Mesothelial cell of epicardium (in vitro differentiated cells): ENCODE measurements around the gene NOLC1. TPM values are rescaled to one million over a fixed set of nuclear protein-coding genes. Genes with fewer than 3 reads are reported as not detected.
A peak's percentile ranks its signal among the peaks of the same experiment; 100 is the strongest.

Experiments
- DNase-seq, 2 experiments: peaks; one replicate each; pipeline ENCODE4 v3.0.0; 2021; ENCODE audit warnings: low spot score in 2 of 2; ENCODE audit not compliant: unreplicated experiment in 2 of 2
- H3K27ac Mint-ChIP-seq: 2 replicates; pipeline ENCODE4 v1.8.0; 2021; ENCODE audit warnings: mixed read lengths
- H3K27me3 Mint-ChIP-seq: 2 replicates; pipeline ENCODE4 v1.8.0; 2021; ENCODE audit warnings: low read depth, mixed read lengths
- H3K36me3 Mint-ChIP-seq: 2 replicates; pipeline ENCODE4 v1.8.0; 2021; ENCODE audit warnings: mixed read lengths
- H3K4me1 Mint-ChIP-seq: 2 replicates; pipeline ENCODE4 v1.8.0; 2021; ENCODE audit warnings: mixed read lengths
- H3K4me3 Mint-ChIP-seq: 2 replicates; pipeline ENCODE4 v1.8.0; 2021; ENCODE audit warnings: mild to moderate bottlenecking, moderate library complexity, mixed read lengths
- H3K9me3 Mint-ChIP-seq: 2 replicates; pipeline ENCODE4 v1.8.0; 2021; ENCODE audit warnings: mixed read lengths
- CTCF ChIP-seq: fragments of 200-600 bp; sonication (generic); IDR thresholded peaks from one replicate; pipeline ENCODE4 v1.5.0; 2021; ENCODE audit warnings: antibody characterized with exemption; ENCODE audit not compliant: unreplicated experiment
- total RNA-seq: library from RNA; stranded (reverse); gene quantifications from 3 replicates; pipeline ENCODE4 v1.2.1, GENCODE V29; 2021

The NOLC1 gene
- total RNA-seq, 1 donor from 2014 or later, result 65.5 TPM

GRCh38 chr10:102112210-102112817 lies 39.9 kb upstream of the NOLC1 start:
- no peak for TF ChIP-seq CTCF
- Mint-ChIP-seq H3K27ac (peak overlapping the region; percentile 82), H3K4me1 (peaks cover 39% of the 10 kb centered on the region), H3K27me3 (no peaks in the 10 kb centered on the region), H3K4me3 (peak overlapping the region; percentile 90), H3K36me3 (peaks cover 24% of the 10 kb centered on the region), H3K9me3 (no peaks in the 10 kb centered on the region)
- DNase-seq, result no peak

- no peak for DNase-seq
- Mint-ChIP-seq H3K27ac (peak overlapping the region; percentile 82), H3K4me1 (peaks cover 49% of the 10 kb centered on the region), H3K9me3 (no peaks in the 10 kb centered on the region), H3K27me3 (no peaks in the 10 kb centered on the region), H3K36me3 (peaks cover 20% of the 10 kb centered on the region), H3K4me3 (peak overlapping the region; percentile 90)
- no peak for TF ChIP-seq CTCF
Observed at GRCh38 chr10:102113261-102113955, 38.8 kb upstream of the NOLC1 start.

DNA sequence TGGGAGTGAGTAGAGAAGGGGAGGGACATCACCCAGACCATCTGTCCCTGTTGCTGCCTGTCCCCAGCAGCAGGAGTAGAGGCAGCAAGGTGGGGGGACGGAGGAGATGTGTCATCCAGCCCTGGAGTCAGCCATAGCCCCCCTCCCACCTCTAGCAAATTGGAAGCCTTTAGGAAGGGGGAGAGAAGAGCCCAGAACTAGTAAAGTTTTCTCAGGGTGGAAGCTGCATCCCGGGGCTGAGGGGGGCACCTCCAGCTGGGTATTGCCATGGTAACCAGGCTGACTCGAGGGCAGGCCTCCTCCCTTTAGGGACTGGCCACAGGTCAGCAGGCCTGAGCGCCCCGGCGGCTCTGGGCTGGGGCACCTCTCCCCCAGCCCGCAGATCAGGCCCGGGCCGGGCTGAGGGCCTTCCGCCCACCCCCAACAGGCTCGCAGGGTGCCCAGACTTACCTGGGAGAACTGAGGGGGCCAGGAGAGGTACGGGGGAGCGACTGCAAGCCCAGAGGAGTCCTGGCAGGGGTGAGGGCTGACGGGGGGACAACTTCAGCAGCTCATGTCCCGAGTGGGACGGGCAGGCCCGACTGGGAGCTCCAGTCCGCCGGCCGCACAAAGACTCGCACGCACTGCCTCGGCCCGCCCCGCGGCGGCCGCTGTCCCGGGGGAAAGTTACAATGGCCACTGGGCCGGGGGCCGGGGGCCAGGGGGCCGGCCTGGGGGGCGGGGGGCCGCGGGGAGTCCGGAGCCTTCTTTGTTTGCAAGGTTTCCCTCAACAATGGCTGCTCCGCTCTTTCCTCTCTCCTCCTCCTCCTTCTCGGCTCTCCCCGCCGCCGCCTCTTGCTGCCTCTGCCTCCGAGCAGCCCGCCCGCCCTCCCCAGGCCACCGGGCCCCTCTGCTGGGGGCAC lies 38.0 kb upstream of the NOLC1 start:
- no peak for TF ChIP-seq CTCF
- H3K4me1 Mint-ChIP-seq, result peaks cover 56% of the 10 kb centered on the region

GRCh38 chr10:102114861-102115618 lies 37.1 kb upstream of the NOLC1 start:
- no peak for TF ChIP-seq CTCF
- Mint-ChIP-seq H3K27ac (peak overlapping the region; percentile 95), H3K9me3 (no peaks in the 10 kb centered on the region), H3K36me3 (peaks cover 5% of the 10 kb centered on the region), H3K4me3 (peak overlapping the region; percentile 90), H3K4me1 (peaks cover 58% of the 10 kb centered on the region), H3K27me3 (no peaks in the 10 kb centered on the region)
- peak; percentile 79 for DNase-seq

More for the DNA sequence above, 38.0 kb upstream of the NOLC1 start:
- peak overlapping the region; percentile 90 for H3K4me3 Mint-ChIP-seq
- no peak for DNase-seq
- H3K36me3 Mint-ChIP-seq, result peaks cover 14% of the 10 kb centered on the region
- H3K9me3 Mint-ChIP-seq, result no peaks in the 10 kb centered on the region
- H3K27ac Mint-ChIP-seq, result peak overlapping the region; percentile 95
- no peaks in the 10 kb centered on the region for H3K27me3 Mint-ChIP-seq

GRCh38 chr10:102115775-102116174 lies 36.4 kb upstream of the NOLC1 start:
- Mint-ChIP-seq H3K4me3 (peak overlapping the region; percentile 90), H3K36me3 (peaks cover 3% of the 10 kb centered on the region), H3K9me3 (no peaks in the 10 kb centered on the region), H3K27ac (peak overlapping the region; percentile 95), H3K4me1 (peaks cover 58% of the 10 kb centered on the region), H3K27me3 (no peaks in the 10 kb centered on the region)
- no peak for DNase-seq
- TF ChIP-seq CTCF, result no peak
